Ascending aorta (tissue), 2 donors: ENCODE results near the gene ARFGAP3. TPM values are rescaled to one million over a fixed set of nuclear protein-coding genes. Genes with fewer than 3 reads are reported as not detected.

Experiments
- DNase-seq, 2 donors: peaks; one replicate each; pipeline ENCODE4 v3.0.0-alpha.2; 2019; ENCODE audit warnings: low spot score in 2 of 2
- H3K27ac ChIP-seq, 2 donors: fragments of 200-600 bp; sonication (generic); one replicate each; pipeline ENCODE4 v1.5.1; 2016 to 2017; ENCODE audit warnings: mild to moderate bottlenecking in 1 of 2
- H3K27me3 ChIP-seq: fragments of 200-600 bp; sonication (generic); one replicate; pipeline ENCODE4 v1.5.1; 2017
- H3K36me3 ChIP-seq, 2 donors: fragments of 200-600 bp; sonication (generic); one replicate each; pipeline ENCODE4 v1.5.1; 2016
- H3K4me1 ChIP-seq, 2 donors: fragments of 200-600 bp; sonication (generic); one replicate each; pipeline ENCODE4 v1.5.1; 2016 to 2017; ENCODE audit warnings: mild to moderate bottlenecking in 1 of 2
- H3K4me3 ChIP-seq, 2 donors: fragments of 200-600 bp; sonication (generic); one replicate each; pipeline ENCODE4 v1.5.1; 2016 to 2017; ENCODE audit warnings: mild to moderate bottlenecking in 1 of 2
- H3K9me3 ChIP-seq, 2 donors: fragments of 200-600 bp; sonication (generic); one replicate each; pipeline ENCODE4 v1.5.1; 2016
- intact Hi-C: fragments of 100-400 bp; cut with DNase I; formaldehyde crosslinking; loops from one replicate; pipeline ENCODE4 v1.15.1; 2023
- total RNA-seq: library from RNA; depleted of rRNA; stranded (reverse); fragments of >200 nt; gene quantifications from one replicate; pipeline ENCODE4 v1.1.0, GENCODE V29; 2016
- TF ChIP-seq, protein P1 (sequence below), 3 experiments: fragments of 200-600 bp in 2 of 3; fragments of 450-650 bp in 1 of 3; sonication (generic) in 2 of 3; IDR thresholded peaks; one replicate each; pipeline ENCODE4 v1.5.1; 2016 to 2019; ENCODE audit warnings: antibody characterized with exemption in 3 of 3, mild to moderate bottlenecking in 1 of 3, moderate library complexity in 1 of 3

ARFGAP3 gene
- total RNA-seq, 1 donor from 2014 or later, result 21.6 TPM

DNA sequence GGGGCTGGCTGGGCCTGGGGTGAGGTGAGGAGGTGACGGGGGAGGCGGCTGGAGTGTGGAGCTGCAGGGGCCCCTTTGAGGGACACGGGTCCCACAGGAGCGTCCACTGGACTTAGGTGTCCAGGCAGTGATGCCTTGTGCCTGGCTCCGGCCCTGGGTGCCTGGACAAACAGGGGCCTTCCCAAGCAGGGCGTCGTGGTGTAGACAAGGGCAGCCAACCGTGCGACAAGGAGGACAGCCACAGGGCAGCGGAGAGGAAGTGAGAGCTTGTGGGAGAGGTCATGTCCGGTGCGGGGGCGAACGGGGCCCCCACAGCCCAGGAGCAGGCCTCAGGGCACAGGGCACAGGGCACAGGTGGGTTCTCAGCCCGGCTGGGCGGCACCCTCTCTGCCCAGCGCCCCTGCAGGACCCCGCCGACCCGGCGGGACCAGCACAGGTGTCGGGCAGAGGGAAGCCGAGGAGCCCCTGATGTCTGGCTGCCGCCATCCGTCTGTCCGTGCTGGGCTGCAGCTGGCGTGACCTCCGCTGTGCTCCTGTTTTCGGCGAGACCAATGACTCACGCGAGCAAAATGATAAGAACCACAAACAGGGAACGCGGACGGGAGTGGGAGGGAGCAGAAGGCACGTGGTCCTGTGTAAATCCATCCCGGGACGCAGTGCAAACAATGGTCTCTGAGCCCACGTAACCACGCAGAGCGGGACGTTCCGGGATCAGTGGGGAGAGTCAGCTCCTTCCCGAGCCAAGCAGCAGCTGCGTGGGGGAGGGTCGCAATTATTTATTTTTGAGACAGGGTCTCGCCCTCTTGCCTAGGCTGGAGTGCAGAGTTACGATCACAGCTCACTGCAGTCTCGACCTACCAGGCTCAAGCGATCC is 87.3 kb downstream of the ARFGAP3 start:
- Histone ChIP-seq H3K9me3 (no peaks in the 10 kb centered on the region), H3K36me3 (no peaks in the 10 kb centered on the region), H3K4me3 (peak overlapping the region; percentile 39 to 47), H3K27me3 (no peaks in the 10 kb centered on the region), H3K4me1 (peaks cover 0 to 10% of the 10 kb centered on the region in 2 donors), H3K27ac (no peak overlapping the region)
- TF ChIP-seq, protein P1, sequence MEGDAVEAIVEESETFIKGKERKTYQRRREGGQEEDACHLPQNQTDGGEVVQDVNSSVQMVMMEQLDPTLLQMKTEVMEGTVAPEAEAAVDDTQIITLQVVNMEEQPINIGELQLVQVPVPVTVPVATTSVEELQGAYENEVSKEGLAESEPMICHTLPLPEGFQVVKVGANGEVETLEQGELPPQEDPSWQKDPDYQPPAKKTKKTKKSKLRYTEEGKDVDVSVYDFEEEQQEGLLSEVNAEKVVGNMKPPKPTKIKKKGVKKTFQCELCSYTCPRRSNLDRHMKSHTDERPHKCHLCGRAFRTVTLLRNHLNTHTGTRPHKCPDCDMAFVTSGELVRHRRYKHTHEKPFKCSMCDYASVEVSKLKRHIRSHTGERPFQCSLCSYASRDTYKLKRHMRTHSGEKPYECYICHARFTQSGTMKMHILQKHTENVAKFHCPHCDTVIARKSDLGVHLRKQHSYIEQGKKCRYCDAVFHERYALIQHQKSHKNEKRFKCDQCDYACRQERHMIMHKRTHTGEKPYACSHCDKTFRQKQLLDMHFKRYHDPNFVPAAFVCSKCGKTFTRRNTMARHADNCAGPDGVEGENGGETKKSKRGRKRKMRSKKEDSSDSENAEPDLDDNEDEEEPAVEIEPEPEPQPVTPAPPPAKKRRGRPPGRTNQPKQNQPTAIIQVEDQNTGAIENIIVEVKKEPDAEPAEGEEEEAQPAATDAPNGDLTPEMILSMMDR (IDR thresholded peaks at IDR 0.05), result no peak
- peak; percentile 24 to 86 for DNase-seq
- intact Hi-C loops, result no loop called here

DNA sequence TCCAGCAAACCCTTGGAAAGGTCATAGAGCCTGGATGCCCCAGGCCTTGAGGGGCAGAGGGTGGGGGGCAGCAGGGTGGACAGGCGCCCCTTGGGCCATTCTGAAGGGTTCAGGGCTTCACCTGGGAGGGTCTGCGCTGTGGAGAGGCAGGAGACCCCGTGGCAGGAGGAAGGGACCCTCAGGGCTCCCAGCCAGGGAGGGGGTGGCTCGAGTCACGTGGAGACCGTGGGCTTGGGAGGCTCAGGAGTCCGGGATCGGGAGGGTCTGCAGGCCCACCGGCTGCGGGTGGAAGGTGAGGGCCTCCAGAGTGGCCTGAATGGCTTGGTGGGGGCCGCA is 87.9 kb downstream of the ARFGAP3 start:
- no peaks in the 10 kb centered on the region for H3K36me3 ChIP-seq
- intact Hi-C loops, result no loop called here
- no peak overlapping the region for H3K4me3 ChIP-seq
- no peaks in the 10 kb centered on the region for H3K9me3 ChIP-seq
- TF ChIP-seq, protein P1 (IDR thresholded peaks at IDR 0.05), result no peak
- no peak for DNase-seq
- H3K27me3 ChIP-seq, result no peaks in the 10 kb centered on the region
- no peak overlapping the region for H3K27ac ChIP-seq
- peaks cover 0 to 10% of the 10 kb centered on the region in 2 donors for H3K4me1 ChIP-seq

DNA sequence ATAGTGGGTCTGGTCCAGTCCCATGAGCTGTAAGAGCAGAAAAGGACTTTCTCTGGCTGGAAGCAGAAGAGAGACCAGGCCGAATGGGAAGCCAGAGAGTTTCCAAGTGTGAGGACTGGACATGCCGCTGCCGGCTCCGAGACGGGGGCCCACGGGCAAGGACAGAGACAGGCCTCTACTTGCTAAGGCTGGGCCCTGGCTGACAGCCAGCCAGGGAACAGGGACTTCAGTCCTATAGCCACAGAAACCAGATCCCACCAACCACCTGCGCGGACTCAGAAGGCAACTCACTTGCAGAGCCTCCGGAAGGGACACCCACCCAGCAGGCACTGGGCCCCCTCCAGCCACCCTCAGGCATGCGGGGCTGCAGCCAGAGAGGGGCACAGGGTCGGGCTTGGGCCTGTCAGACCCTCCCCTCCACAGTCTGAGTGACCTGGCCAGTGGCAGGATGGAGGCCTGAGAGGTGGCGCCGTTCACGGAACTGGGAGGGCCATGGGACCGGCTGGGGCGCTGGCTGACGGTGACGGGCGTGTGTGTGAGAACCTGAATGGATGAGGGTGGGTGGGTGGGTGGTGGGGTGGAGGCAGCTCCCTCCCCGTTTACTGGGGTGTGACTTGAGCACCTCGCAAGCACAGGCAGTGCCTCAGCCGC is 88.6 kb downstream of the ARFGAP3 start:
- Histone ChIP-seq H3K27ac (no peak overlapping the region), H3K27me3 (no peaks in the 10 kb centered on the region), H3K4me1 (peaks cover 0 to 10% of the 10 kb centered on the region in 2 donors), H3K4me3 (no peak overlapping the region), H3K9me3 (no peaks in the 10 kb centered on the region), H3K36me3 (no peaks in the 10 kb centered on the region)
- TF ChIP-seq, protein P1 (IDR thresholded peaks at IDR 0.05), result no peak
- DNase-seq, result no peak
- intact Hi-C loops, result no loop called here

DNA sequence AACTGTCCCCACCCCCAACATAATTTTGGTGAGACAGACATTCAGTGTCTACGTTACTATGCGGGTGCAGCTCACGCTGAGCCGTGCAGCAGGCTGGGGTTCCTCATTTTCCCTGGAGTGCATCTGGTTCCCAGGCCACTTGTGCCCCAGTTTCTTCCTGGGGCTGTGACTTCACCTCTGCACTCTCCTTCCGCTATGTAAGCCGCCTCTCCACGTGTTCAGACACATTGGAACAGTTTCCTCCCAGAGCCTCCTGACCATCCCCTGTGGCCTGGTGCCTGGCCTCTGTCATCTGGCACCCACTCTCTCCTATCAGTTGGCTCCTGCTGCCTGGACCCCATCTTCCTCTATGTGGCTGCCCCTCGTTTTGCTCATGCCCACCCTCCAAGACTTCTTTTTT is 90.2 kb downstream of the ARFGAP3 start:
- TF ChIP-seq, protein P1 (IDR thresholded peaks at IDR 0.05), result no peak

DNA sequence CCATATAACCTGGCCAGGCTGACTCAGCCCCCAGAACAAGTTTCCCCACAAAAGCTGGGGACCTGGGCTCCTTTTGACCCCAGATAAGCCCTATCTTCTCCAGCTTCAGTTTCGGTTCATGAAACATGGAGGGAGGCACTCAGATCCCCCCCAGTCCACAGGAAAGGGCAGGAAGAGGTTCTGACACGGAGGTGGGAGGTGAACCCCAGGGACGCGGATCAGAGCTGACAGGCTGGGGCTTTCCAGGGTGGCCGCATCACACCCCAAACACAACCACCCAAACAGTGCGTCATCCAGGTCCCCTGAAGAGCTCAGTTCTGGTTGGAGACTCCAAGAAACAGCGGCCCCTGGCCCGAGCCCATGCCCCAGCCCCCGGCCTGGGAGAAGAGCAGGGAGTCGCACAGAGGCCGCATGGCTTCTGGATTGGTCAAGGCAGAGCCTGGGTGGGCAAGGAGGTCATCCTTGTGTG is 92.1 kb downstream of the ARFGAP3 start:
- intact Hi-C loops, result no loop called here
- Histone ChIP-seq H3K4me3 (no peak overlapping the region), H3K36me3 (no peaks in the 10 kb centered on the region), H3K27ac (no peak overlapping the region), H3K4me1 (peaks cover 0 to 7% of the 10 kb centered on the region in 2 donors), H3K27me3 (no peaks in the 10 kb centered on the region), H3K9me3 (no peaks in the 10 kb centered on the region)
- no peak for DNase-seq
- TF ChIP-seq, protein P1 (IDR thresholded peaks at IDR 0.05), result no peak

More for the DNA sequence above, 90.2 kb downstream of the ARFGAP3 start:
- no peak for DNase-seq
- Histone ChIP-seq H3K4me3 (no peak overlapping the region), H3K4me1 (peaks cover 0 to 10% of the 10 kb centered on the region in 2 donors), H3K36me3 (no peaks in the 10 kb centered on the region), H3K9me3 (no peaks in the 10 kb centered on the region), H3K27ac (no peak overlapping the region), H3K27me3 (no peaks in the 10 kb centered on the region)
- intact Hi-C loops, result no loop called here
